Measurements from ENCODE around the gene PIK3C2G.

PIK3C2G gene

GRCh38 chr12:18361433-18361832 lies 100.1 kb downstream of the PIK3C2G start:
- no peak for TF ChIP-seq EZH2phosphoT487 (IDR thresholded peaks at IDR 0.05; ENCODE audit: borderline replicate concordance, low read length)
- TF ChIP-seq CTCF (IDR thresholded peaks at IDR 0.05; ENCODE audit: low read depth, low read length, poor library complexity, severe bottlenecking) = no peak
- H3F3A ChIP-seq (ENCODE audit: control insufficient read depth, insufficient read depth) = no peaks in the 10 kb centered on the region
- H3K4me1 ChIP-seq (ENCODE audit: control insufficient read depth, low read length) = no peaks in the 10 kb centered on the region
- H4K20me1 ChIP-seq (ENCODE audit: control insufficient read depth, insufficient read depth, low read depth, low read length) = no peaks in the 10 kb centered on the region
- no peaks in the 10 kb centered on the region for H3K27me3 ChIP-seq (ENCODE audit: control insufficient read depth, low read length)
- no peaks in the 10 kb centered on the region for H3K79me2 ChIP-seq (ENCODE audit: control insufficient read depth, low read length)
- peaks cover 4% of the 10 kb centered on the region; the same call in 1 of the 2 replicates for H3K9me3 ChIP-seq (ENCODE audit: control insufficient read depth, insufficient read depth, low read length)
- no peak overlapping the region for H3K27ac ChIP-seq (ENCODE audit: low read depth, low read length)
- no peak overlapping the region for H3K4me3 ChIP-seq (ENCODE audit: low read length)
- no peaks in the 10 kb centered on the region for H3K36me3 ChIP-seq (ENCODE audit: control insufficient read depth, low read length)
- H3K4me2 ChIP-seq (ENCODE audit: low read length) = no peak overlapping the region
- no peaks in the 10 kb centered on the region for H3K9me2 ChIP-seq (replicated peaks; ENCODE audit: control insufficient read depth, low read length)

- no peak overlapping the region for H3K4me3 ChIP-seq (ENCODE audit: low read length)
- H3K9me2 ChIP-seq (replicated peaks; ENCODE audit: control insufficient read depth, low read length) = no peaks in the 10 kb centered on the region
- H3K4me1 ChIP-seq (ENCODE audit: control insufficient read depth, low read length) = no peaks in the 10 kb centered on the region
- TF ChIP-seq CTCF (IDR thresholded peaks at IDR 0.05; ENCODE audit: low read depth, low read length, poor library complexity, severe bottlenecking) (no peak), EZH2phosphoT487 (IDR thresholded peaks at IDR 0.05; ENCODE audit: borderline replicate concordance, low read length) (no peak)
- H3K4me2 ChIP-seq (ENCODE audit: low read length) = no peak overlapping the region
- H3F3A ChIP-seq (ENCODE audit: control insufficient read depth, insufficient read depth) = no peaks in the 10 kb centered on the region
- peaks cover 4% of the 10 kb centered on the region; the same call in 1 of the 2 replicates for H3K9me3 ChIP-seq (ENCODE audit: control insufficient read depth, insufficient read depth, low read length)
- no peaks in the 10 kb centered on the region for H3K79me2 ChIP-seq (ENCODE audit: control insufficient read depth, low read length)
- H4K20me1 ChIP-seq (ENCODE audit: control insufficient read depth, insufficient read depth, low read depth, low read length) = no peaks in the 10 kb centered on the region
- no peak overlapping the region for H3K27ac ChIP-seq (ENCODE audit: low read depth, low read length)
- no peaks in the 10 kb centered on the region for H3K36me3 ChIP-seq (ENCODE audit: control insufficient read depth, low read length)
- no peaks in the 10 kb centered on the region for H3K27me3 ChIP-seq (ENCODE audit: control insufficient read depth, low read length)
Observed at GRCh38 chr12:18363321-18363720, 102.0 kb downstream of the PIK3C2G start.

- no peak overlapping the region for H3K4me2 ChIP-seq (ENCODE audit: low read length)
- H3K4me1 ChIP-seq (ENCODE audit: control insufficient read depth, low read length) = no peaks in the 10 kb centered on the region
- no peaks in the 10 kb centered on the region for H3K36me3 ChIP-seq (ENCODE audit: control insufficient read depth, low read length)
- TF ChIP-seq CTCF (IDR thresholded peaks at IDR 0.05; ENCODE audit: low read depth, low read length, poor library complexity, severe bottlenecking) (no peak), EZH2phosphoT487 (IDR thresholded peaks at IDR 0.05; ENCODE audit: borderline replicate concordance, low read length) (no peak)
- no peaks in the 10 kb centered on the region for H3K79me2 ChIP-seq (ENCODE audit: control insufficient read depth, low read length)
- H3K27ac ChIP-seq (ENCODE audit: low read depth, low read length) = no peak overlapping the region
- H3K9me2 ChIP-seq (replicated peaks; ENCODE audit: control insufficient read depth, low read length) = no peaks in the 10 kb centered on the region
- H3K27me3 ChIP-seq (ENCODE audit: control insufficient read depth, low read length) = no peaks in the 10 kb centered on the region
- no peaks in the 10 kb centered on the region for H3F3A ChIP-seq (ENCODE audit: control insufficient read depth, insufficient read depth)
- H3K9me3 ChIP-seq (ENCODE audit: control insufficient read depth, insufficient read depth, low read length) = no peaks in the 10 kb centered on the region
- H3K4me3 ChIP-seq (ENCODE audit: low read length) = no peak overlapping the region
- no peaks in the 10 kb centered on the region for H4K20me1 ChIP-seq (ENCODE audit: control insufficient read depth, insufficient read depth, low read depth, low read length)
Observed at GRCh38 chr12:18368594-18368993, 107.3 kb downstream of the PIK3C2G start.

GRCh38 chr12:18373181-18373580 lies 111.9 kb downstream of the PIK3C2G start:
- Histone ChIP-seq H3K27ac (ENCODE audit: low read depth, low read length) (no peak overlapping the region), H3K27me3 (ENCODE audit: control insufficient read depth, low read length) (no peaks in the 10 kb centered on the region), H4K20me1 (ENCODE audit: control insufficient read depth, insufficient read depth, low read depth, low read length) (no peaks in the 10 kb centered on the region), H3K9me2 (replicated peaks; ENCODE audit: control insufficient read depth, low read length) (no peaks in the 10 kb centered on the region), H3K36me3 (ENCODE audit: control insufficient read depth, low read length) (no peaks in the 10 kb centered on the region), H3K9me3 (ENCODE audit: control insufficient read depth, insufficient read depth, low read length) (no peaks in the 10 kb centered on the region), H3K4me2 (ENCODE audit: low read length) (no peak overlapping the region), H3K4me1 (ENCODE audit: control insufficient read depth, low read length) (no peaks in the 10 kb centered on the region), H3K4me3 (ENCODE audit: low read length) (no peak overlapping the region), H3F3A (ENCODE audit: control insufficient read depth, insufficient read depth) (no peaks in the 10 kb centered on the region), H3K79me2 (ENCODE audit: control insufficient read depth, low read length) (no peaks in the 10 kb centered on the region)
- TF ChIP-seq CTCF (IDR thresholded peaks at IDR 0.05; ENCODE audit: low read depth, low read length, poor library complexity, severe bottlenecking) (no peak), EZH2phosphoT487 (IDR thresholded peaks at IDR 0.05; ENCODE audit: borderline replicate concordance, low read length) (no peak)
